SIG-M5 (cell line): ENCODE data around the gene PDE9A.

Experiments used
- DNase-seq: peaks from one replicate; lab custom pipeline; 2025; lab: John Stamatoyannopoulos, UW

The PDE9A gene

DNA sequence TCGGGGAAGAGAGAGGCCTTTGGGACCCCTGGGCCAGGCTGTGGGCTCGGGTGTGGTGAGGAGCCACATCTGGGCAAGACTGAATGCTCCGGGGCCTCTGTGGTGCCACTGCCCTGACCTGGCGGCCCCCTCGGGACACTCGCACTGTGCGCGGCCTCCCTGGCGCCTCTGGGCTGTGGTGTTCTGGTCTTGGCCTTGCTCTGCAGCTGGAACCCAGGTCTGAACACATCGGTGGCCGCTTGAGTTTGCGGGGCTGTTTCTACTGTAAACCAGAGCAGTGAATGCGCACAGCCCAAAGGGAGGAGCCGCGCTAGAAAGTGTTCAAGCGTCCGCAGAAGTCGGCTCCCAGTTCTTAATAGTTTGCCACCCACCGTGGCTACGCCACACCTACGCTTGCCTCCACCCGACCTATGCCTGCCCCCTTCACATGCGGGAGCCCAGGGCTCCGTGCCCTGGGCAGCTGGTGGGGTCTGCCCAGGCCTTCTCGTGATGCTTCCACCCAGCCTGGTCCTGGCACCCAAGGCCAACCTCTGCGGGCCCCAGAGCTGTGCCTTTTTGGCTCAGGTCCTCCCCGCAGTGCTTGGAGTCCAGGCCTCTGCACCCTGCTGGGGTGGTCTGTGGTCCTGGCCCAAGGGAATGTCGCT is 4.4 kb downstream of the PDE9A start:
- DNase-seq, result no peak

DNA sequence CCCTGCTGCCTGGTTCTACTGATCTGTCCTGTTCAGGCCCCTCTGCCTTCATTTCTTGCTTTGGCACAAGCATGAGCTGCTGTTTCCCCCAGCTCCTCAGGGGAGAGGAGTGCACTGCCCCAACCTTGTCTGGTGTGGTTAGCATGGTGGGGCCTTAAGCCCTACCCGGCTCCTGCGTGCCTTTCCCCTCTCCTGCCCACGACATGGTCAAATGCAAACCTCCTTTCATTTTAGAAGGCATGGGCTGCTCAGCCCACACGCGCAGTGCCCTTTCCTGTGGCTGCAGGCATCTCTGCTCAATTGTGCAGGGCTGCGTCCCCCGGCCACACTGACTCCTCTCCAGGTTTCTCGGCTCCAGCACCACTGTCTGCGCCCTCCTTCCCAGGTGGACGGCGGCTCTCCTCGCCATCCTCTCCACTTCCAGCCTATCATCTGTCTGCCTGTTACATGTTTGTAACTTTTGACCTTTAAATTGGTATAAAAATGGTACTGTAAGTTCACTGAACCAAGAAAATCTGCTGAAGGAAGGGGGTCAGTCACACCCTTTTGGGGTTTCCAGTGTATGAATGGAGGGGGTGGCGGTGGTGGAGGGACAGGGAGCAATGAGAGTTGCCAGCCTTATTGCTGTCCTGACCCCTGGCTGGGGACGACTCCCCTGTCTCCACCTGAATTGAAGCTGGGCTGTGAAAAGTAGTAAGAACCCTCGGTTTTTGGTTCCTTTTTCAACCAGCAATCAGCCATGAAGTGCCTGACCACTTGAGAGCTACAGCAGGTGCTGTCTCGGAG is 5.1 kb downstream of the PDE9A start:
- no peak for DNase-seq

DNA sequence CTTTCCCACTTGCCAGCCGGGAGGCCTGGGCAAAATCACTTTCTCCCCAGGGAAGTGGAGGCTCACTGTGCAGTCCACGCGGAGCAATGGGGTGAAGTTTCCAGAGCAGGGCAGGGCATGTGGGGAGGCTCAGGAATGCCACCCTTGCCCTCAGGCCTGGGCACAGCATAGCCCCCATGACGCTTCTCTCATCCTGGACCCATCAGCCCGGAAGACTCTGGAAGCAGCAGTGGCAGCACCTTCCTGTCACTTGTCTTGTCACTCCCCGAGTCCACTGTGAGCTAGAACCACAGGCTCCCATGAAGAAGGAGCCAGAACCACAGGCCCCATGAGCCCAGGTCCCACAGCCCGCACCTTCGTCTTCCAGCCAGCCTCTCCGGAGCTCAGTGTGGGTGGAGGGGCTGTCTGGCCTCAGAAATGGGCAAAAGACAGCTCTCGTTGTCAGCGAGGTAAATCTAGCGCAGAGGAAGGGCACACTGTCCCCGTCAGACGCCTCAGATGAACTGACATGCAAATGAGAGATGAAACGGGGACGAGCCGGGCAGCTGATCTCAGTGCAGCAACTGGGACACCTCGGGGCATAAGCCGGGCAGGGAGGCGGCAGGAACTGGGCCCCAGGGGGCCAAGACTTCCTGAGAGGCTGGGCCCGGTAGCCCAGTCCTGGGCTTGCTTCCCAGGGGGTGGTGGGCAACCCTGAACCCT is 6.1 kb downstream of the PDE9A start:
- DNase-seq, result no peak

- DNase-seq, result no peak
Measured at GRCh38 chr21:42660118-42660470, 6.7 kb downstream of the PDE9A start.

- DNase-seq, result no peak
Measured at GRCh38 chr21:42661688-42662429, 8.4 kb downstream of the PDE9A start.

- no peak for DNase-seq
Measured at GRCh38 chr21:42662430-42663199, 9.2 kb downstream of the PDE9A start.

DNA sequence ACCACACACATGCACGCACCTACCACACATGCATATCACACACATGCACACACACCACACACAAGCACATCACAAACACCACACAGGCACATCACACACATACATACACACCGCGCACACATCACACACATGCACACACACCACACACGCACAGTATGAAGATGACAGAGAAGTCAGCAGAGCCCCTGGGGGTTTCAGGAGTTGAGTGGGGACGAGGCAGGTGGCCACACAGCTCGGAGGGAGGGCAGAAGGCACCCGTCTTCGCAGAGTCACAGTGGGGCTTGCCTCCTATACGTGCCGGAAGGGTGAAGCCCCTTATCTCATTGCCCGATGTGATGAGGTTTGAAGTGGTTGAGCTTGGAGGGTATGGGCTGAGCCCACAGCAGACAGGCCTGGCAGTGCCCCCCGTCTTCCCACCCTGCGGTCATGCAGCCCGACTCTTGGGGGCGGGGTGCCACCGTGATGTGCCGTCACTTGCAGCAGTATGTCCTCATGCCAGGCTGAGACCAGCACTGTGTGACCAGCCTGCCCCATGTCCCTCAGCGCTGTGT is 9.9 kb downstream of the PDE9A start:
- no peak for DNase-seq

GRCh38 chr21:42663860-42664535 is 10.6 kb downstream of the PDE9A start:
- DNase-seq, result no peak

DNA sequence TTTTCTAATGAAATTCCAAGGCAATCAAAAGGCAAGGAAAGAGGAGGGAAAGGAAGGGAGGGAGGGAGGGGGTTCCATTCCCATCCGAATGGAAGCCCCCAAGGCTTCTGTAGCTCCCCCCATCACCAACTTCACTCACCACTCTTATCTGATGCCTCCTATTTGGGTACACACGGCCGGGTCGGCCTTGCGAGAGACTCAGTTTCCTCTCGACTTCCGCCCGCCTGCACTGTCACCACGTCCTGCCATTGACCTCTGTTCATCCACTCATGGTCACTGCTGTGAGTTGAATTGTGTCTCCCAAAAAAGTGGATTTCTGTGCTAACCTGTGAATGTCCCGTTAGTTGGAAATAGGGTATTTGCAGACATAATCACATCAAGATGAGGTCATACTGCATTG is 11.2 kb downstream of the PDE9A start:
- no peak for DNase-seq

GRCh38 chr21:42665026-42665425 is 11.6 kb downstream of the PDE9A start:
- DNase-seq, result no peak

DNA sequence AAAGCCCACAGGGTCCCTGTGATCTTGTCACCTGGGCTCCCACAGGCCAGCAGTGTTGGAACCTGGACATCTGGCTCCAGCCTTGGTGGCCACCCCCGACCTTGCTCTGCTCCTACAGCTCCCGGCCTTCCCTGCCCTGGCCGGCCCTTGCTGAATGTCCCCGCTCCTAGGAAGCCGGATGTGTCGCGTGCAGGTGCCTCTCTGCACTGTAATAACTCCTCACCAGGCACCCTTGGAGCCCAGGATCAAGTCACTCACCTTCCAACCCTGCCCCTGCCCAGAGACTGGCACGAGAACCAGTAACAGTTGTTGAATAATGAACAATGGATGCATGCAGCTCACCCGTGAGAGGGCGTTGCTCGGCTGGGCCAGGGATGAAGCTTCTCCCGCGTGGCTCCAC is 12.1 kb downstream of the PDE9A start:
- DNase-seq, result no peak

DNA sequence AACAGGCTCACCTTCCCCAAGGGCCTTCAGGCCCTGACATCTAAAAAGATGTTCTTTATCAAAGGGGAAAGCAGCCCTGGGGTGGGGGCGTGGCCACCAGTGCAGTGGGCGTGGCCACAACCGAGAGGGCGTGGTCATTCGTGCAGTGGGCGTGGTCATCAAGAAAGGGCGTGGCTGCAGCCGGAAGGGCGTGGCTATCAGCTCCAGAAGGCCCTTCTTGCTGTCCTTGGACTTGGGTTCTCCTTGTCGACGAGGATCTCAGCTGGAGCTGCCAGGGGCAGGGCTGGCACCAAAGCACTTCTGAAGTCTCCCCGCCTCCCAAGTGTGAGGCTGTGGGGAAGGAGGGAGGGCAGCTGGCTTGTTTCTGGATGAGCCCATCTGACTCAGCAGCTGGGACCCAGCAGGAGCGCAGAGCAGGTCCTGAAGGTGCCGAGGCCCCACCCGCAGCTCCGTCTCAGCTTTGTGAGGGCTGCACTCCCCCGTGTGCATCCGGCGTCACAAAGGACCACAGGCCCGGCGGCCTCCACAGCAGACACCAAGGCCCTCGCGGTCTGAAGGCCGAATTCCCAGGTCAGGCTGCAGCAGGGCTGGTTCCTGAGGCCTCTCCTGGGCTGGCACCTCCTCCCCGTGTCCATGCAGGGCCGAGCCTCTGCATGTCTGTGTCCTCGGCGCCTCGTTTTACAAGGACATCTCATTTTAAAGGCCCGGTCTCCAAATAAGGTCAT is 12.8 kb downstream of the PDE9A start:
- no peak for DNase-seq

DNA sequence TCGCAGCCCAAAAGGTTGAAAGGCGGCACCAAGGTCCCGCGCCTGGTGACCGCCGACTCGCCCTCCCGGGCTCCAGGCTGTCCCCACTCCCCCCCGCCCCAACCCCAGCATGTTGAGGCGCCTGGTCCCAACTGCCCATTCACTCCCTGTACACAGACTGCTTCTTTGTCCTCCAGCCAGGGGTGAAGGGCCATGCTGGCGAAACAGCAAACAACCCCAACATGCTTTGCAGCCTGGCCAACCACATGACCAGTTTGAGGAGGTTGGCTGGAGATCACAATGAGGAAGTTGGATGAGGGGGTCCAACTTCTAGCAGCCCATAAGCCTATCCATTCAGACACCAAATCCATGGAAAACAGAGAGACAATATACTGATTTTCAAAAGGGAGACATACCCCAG is 13.5 kb downstream of the PDE9A start:
- DNase-seq, result no peak

- DNase-seq, result no peak
Measured at GRCh38 chr21:42668298-42668992, 15.0 kb downstream of the PDE9A start.

DNA sequence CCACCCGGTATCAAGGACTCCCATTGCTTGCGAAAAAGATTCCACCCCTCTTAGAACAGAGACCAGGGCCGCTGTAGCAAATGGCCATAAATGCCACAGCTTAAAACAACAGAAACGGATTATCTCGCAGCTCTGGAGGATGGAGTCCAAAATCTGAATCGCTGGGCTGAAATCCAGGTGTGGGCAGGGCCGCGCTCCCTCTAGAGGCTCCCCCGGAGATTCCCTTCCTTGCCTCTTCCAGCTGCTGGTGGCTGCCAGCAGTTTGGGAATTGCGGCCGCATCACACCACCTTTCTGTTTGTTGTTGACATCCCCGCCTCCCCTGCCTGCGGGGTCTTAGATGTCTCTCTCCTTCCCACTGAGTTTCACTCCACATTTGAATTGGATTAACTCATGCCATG is 15.6 kb downstream of the PDE9A start:
- DNase-seq, result no peak

GRCh38 chr21:42670058-42670880 is 16.8 kb downstream of the PDE9A start:
- no peak for DNase-seq

- DNase-seq, result no peak
Measured at GRCh38 chr21:42670884-42671283, 17.5 kb downstream of the PDE9A start.

- DNase-seq, result no peak
Measured at GRCh38 chr21:42671778-42672593, 18.6 kb downstream of the PDE9A start.
